ENCODE results near the gene NOVA1.

NOVA1 gene

GRCh38 chr14:26403760-26404159 is 194.1 kb downstream of the NOVA1 start:
- DNase-seq (ENCODE audit: low read depth): no peak
- no peak for TF ChIP-seq CTCF (IDR thresholded peaks at IDR 0.05; ENCODE audit: control insufficient read depth, extremely low read depth, insufficient read depth)

GRCh38 chr14:26402126-26402525 is 195.7 kb downstream of the NOVA1 start:
- DNase-seq (ENCODE audit: low read depth): no peak
- no peak overlapping the region for H3K4me3 ChIP-seq (ENCODE audit: low read depth, low read length)
- no peak for TF ChIP-seq CTCF (IDR thresholded peaks at IDR 0.05; ENCODE audit: control insufficient read depth, extremely low read depth, insufficient read depth)

More at GRCh38 chr14:26403760-26404159, 194.1 kb downstream of the NOVA1 start:
- no peak overlapping the region for H3K4me3 ChIP-seq (ENCODE audit: low read depth, low read length)

GRCh38 chr14:26401179-26401968 is 196.5 kb downstream of the NOVA1 start:
- TF ChIP-seq CTCF (IDR thresholded peaks at IDR 0.05; ENCODE audit: control insufficient read depth, extremely low read depth, insufficient read depth): no peak

GRCh38 chr14:26400373-26400772 is 197.5 kb downstream of the NOVA1 start:
- TF ChIP-seq CTCF (IDR thresholded peaks at IDR 0.05; ENCODE audit: control insufficient read depth, extremely low read depth, insufficient read depth): no peak
- no peak overlapping the region for H3K4me3 ChIP-seq (ENCODE audit: low read depth, low read length)
- DNase-seq (ENCODE audit: low read depth): no peak

More at GRCh38 chr14:26401179-26401968, 196.5 kb downstream of the NOVA1 start:
- DNase-seq (ENCODE audit: low read depth): no peak
- no peak overlapping the region for H3K4me3 ChIP-seq (ENCODE audit: low read depth, low read length)

GRCh38 chr14:26398616-26399015 is 199.2 kb downstream of the NOVA1 start:
- TF ChIP-seq CTCF (IDR thresholded peaks at IDR 0.05; ENCODE audit: control insufficient read depth, extremely low read depth, insufficient read depth): no peak
- H3K4me3 ChIP-seq (ENCODE audit: low read depth, low read length): no peak overlapping the region
- no peak for DNase-seq (ENCODE audit: low read depth)
